RWPE2 (cell line): ENCODE data around the gene SDF2L1.

Experiments
- ATAC-seq: fragments of 200-7000 bp; cut with Tn5 transposase; 3 replicates; pipeline ENCODE4 v1.9.1; 2021; ENCODE audit warnings: low read depth
- DNase-seq: peaks from one replicate; pipeline ENCODE4 v3.0.0-alpha.2; 2020; ENCODE audit warnings: low spot score
- H3K27ac ChIP-seq: fragments of 450-650 bp; 2 replicates; pipeline ENCODE4 v1.5.1; 2017; ENCODE audit warnings: mild to moderate bottlenecking; ENCODE audit not compliant: poor library complexity, severe bottlenecking
- H3K27me3 ChIP-seq: fragments of 250-450 bp; sonication (Bioruptor Pico); 2 replicates; pipeline ENCODE4 v1.5.1; 2021; ENCODE audit warnings: mild to moderate bottlenecking, moderate library complexity; ENCODE audit not compliant: insufficient read depth, poor library complexity, severe bottlenecking
- H3K36me3 ChIP-seq: fragments of 250-450 bp; sonication (Bioruptor Pico); 2 replicates; pipeline ENCODE4 v1.5.1; 2020; ENCODE audit warnings: low read depth, mild to moderate bottlenecking, moderate library complexity
- H3K4me1 ChIP-seq: fragments of 250-450 bp; sonication (Bioruptor Pico); 2 replicates; pipeline ENCODE4 v1.5.1; 2021; ENCODE audit warnings: mild to moderate bottlenecking, moderate library complexity; ENCODE audit not compliant: insufficient read depth, poor library complexity, severe bottlenecking
- H3K4me3 ChIP-seq: fragments of 250-450 bp; sonication (Bioruptor Pico); 2 replicates; pipeline ENCODE4 v1.5.1; 2021; ENCODE audit warnings: mild to moderate bottlenecking, moderate library complexity; ENCODE audit not compliant: severe bottlenecking
- H3K9me3 ChIP-seq: fragments of 250-450 bp; sonication (Bioruptor Pico); 2 replicates; pipeline ENCODE4 v1.5.1; 2021; ENCODE audit warnings: mild to moderate bottlenecking, moderate library complexity; ENCODE audit not compliant: severe bottlenecking
- CTCF ChIP-seq: fragments of 450-650 bp; IDR thresholded peaks from one replicate; pipeline ENCODE4 v1.5.1; 2017; ENCODE audit warnings: mild to moderate bottlenecking, moderate library complexity; ENCODE audit not compliant: poor library complexity, severe bottlenecking

The SDF2L1 gene

GRCh38 chr22:21680830-21681565, 38.9 kb downstream of the SDF2L1 start:
- no peak for TF ChIP-seq CTCF
- ATAC-seq (no peak), DNase-seq (no peak)
- Histone ChIP-seq H3K27ac (no peak overlapping the region), H3K9me3 (no peaks in the 10 kb centered on the region), H3K36me3 (peaks cover 15% of the 10 kb centered on the region), H3K4me1 (no peaks in the 10 kb centered on the region), H3K27me3 (no peaks in the 10 kb centered on the region), H3K4me3 (no peak overlapping the region)

GRCh38 chr22:21681566-21682370, 39.7 kb downstream of the SDF2L1 start:
- no peaks in the 10 kb centered on the region for H3K9me3 ChIP-seq
- ATAC-seq (peak; percentile 23; the same call in 1 of the 3 replicates), DNase-seq (no peak)
- no peak overlapping the region for H3K27ac ChIP-seq
- H3K4me3 ChIP-seq = no peak overlapping the region
- no peaks in the 10 kb centered on the region for H3K27me3 ChIP-seq
- H3K4me1 ChIP-seq = no peaks in the 10 kb centered on the region
- no peak for TF ChIP-seq CTCF
- H3K36me3 ChIP-seq = peaks cover 18% of the 10 kb centered on the region

GRCh38 chr22:21682385-21683175, 40.5 kb downstream of the SDF2L1 start:
- no peaks in the 10 kb centered on the region for H3K9me3 ChIP-seq
- H3K4me1 ChIP-seq = no peaks in the 10 kb centered on the region
- DNase-seq = no peak
- no peaks in the 10 kb centered on the region for H3K27me3 ChIP-seq
- H3K27ac ChIP-seq = no peak overlapping the region
- no peak for ATAC-seq
- peaks cover 22% of the 10 kb centered on the region for H3K36me3 ChIP-seq
- no peak overlapping the region for H3K4me3 ChIP-seq
- TF ChIP-seq CTCF = no peak

GRCh38 chr22:21683401-21683811, 41.3 kb downstream of the SDF2L1 start:
- H3K27ac ChIP-seq = no peak overlapping the region
- peaks cover 24% of the 10 kb centered on the region for H3K36me3 ChIP-seq
- TF ChIP-seq CTCF = no peak
- DNase-seq = no peak
- peaks cover 8% of the 10 kb centered on the region for H3K4me1 ChIP-seq
- H3K4me3 ChIP-seq = no peak overlapping the region
- no peaks in the 10 kb centered on the region for H3K27me3 ChIP-seq
- no peaks in the 10 kb centered on the region for H3K9me3 ChIP-seq
- ATAC-seq = no peak
